GM20000 (cell line): ENCODE measurements around the gene SSBP2.
A peak's percentile ranks its signal among the peaks of the same experiment; 100 is the strongest.

ENCODE experiments used
- DNase-seq: peaks from one replicate; pipeline ENCODE4 v3.0.0; 2012; ENCODE audit warnings: low spot score
- TF ChIP-seq, protein P1 (sequence below): IDR thresholded peaks from 2 replicates; pipeline ENCODE4 v1.5.1; 2012; ENCODE audit warnings: mild to moderate bottlenecking, control low read depth; ENCODE audit errors: extremely low read depth, missing control alignments

Gene SSBP2

DNA sequence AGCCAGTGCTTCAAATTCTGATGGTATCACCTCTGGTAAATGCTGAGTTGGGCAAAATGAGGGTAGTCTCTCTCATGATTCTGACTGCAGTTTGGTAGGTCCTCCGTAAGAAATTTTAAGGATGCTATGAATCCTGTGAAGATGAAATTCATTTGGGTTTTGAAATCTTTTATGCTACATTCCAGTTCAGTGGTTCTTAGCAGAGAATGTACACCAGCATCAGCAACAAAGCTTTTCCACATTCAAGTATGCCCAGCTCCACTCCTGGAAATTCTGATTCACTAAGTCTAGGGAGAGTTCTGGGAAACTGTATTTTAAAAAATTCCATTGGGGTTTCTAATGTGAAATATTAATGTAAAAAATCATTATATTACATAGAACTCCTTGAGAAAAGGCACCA lies 323.3 kb downstream of the SSBP2 start:
- TF ChIP-seq, protein P1, sequence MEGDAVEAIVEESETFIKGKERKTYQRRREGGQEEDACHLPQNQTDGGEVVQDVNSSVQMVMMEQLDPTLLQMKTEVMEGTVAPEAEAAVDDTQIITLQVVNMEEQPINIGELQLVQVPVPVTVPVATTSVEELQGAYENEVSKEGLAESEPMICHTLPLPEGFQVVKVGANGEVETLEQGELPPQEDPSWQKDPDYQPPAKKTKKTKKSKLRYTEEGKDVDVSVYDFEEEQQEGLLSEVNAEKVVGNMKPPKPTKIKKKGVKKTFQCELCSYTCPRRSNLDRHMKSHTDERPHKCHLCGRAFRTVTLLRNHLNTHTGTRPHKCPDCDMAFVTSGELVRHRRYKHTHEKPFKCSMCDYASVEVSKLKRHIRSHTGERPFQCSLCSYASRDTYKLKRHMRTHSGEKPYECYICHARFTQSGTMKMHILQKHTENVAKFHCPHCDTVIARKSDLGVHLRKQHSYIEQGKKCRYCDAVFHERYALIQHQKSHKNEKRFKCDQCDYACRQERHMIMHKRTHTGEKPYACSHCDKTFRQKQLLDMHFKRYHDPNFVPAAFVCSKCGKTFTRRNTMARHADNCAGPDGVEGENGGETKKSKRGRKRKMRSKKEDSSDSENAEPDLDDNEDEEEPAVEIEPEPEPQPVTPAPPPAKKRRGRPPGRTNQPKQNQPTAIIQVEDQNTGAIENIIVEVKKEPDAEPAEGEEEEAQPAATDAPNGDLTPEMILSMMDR, result no peak
- DNase-seq, result no peak

DNA sequence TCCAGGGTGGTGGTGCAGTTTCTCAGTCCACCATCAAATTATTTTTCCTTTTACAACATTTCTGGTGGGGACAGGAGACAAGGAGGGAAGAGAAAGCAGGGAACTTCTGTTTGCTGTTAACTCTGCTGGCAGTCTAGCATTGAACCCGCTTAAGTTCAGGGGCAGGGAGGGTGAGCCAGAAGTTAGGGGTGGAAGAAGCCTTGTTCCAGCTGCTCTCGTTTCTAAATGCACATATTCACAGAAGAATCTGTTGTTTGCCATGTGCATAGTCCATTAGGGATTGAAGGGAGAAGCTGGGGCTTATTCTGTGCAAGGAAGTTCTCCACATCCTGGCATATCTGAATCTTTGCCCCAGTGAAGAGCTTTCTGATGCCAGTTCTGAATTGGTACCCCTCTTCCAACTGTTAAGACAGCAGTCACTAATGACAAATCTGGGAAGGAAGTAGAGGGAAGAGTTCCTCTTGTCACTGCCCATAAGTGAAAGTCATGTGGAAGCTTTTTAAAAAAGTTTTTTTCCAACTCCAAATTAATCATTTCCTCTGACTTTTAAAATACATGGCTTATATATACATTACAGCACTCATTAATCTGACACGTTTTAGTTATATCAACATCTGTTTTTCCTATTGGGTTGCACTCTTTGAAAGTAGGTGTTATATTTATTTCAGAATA lies 324.4 kb downstream of the SSBP2 start:
- no peak for DNase-seq
- TF ChIP-seq, protein P1, result no peak

DNA sequence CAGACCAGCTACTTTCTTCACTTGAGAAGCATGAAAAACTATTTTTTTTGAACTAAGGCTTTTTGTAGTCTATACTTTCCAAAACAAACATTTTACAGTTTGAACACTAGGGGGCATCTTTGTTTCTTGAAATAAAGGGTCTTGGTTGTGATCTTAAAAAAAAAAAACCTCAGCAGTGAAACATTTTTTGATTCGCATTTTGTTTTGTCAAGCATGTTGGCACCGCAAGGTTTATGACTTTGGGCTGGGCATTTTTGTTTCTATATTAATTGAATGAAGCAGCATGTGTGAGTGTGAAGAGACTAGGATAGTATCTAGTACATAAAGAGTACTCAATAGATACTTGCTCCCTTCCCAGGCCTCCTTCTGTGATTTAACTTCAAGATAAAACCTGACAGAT lies 325.3 kb downstream of the SSBP2 start:
- peak; percentile 59 for DNase-seq
- TF ChIP-seq, protein P1, result no peak

DNA sequence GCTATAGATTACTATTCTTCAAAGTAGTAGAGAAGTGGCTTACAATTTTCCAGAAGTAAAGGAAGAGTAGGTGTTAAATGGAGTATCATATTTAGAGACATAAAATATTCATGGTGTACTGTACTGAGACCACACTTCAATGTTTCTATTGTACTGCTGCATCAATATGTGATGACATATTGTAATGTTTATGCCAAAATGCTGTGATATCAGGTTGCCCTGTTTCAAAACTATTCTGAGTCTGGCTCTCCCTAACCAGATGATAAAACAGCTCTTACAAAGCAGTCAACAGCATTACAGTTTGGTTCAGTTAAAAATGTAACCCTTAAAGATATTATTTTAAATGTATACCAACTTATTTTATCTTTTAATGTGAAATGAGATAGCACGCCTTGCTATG lies 326.2 kb downstream of the SSBP2 start:
- TF ChIP-seq, protein P1, result no peak
- DNase-seq, result no peak

DNA sequence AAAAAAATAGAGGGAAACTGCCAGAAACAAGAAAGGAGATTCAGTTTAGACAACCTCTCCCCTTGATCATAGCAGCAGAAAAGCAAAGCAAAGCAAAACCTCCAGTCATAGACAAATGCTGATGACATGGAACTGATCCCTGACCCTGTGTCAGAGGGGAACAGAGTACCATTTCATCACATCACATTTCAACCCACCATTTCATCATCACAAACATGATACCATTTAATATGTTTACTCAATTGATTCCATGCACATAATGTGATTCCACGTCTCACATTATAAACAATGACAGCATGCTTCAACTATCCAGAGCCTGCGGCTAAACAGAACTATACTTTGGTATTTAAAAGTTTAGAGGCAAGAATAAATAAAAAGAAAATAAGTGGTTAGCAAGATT lies 328.2 kb downstream of the SSBP2 start:
- TF ChIP-seq, protein P1, result no peak
- no peak for DNase-seq

DNA sequence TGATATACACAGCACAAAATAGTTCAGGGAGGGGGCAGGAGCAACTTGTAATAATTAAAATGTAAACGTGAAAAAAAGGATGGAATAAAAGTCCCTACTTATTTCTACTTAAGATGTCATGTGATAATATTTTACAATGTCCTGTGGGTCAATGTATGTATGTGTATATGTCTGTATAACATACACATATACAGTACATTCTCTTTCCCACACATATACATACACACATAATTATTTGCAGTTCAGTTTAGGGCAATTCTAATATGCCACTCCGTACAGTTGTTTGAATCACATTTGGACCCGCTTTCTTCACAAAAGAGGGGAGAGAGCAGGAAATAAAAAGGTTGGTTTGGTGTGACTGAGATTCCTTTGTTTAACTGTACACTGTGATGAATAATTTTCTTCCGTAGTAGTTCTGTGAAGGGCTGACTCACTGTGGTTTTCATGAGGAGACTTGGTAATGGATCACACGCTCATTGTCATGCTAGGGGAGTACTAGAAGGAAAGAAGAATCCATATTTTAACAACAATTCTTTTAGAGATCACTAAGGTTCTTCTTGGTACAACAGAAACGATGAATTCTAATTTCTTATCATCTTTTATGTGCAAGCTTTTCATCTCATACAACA lies 330.7 kb downstream of the SSBP2 start:
- TF ChIP-seq, protein P1, result no peak
- no peak for DNase-seq

DNA sequence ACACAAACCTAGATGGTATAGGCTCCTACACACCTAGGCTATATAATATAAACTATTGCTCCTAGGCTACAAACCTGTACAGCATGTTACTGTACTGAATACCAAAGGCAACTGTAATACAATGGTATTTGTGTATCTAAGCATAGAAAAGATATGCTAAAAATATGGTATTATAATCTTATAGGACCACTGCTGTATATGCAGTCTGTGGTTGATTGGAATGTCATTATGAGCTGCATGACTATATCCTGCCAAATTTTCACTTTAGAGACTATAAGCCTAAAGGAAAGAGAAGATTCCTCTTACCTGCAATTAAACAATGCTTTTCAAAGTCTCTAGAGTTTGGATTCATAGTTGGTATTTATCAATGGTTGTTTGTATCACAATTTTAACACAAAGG lies 332.3 kb downstream of the SSBP2 start:
- DNase-seq, result no peak
- TF ChIP-seq, protein P1, result no peak
